ENCODE data around the gene POLDIP2.

POLDIP2 gene

DNA sequence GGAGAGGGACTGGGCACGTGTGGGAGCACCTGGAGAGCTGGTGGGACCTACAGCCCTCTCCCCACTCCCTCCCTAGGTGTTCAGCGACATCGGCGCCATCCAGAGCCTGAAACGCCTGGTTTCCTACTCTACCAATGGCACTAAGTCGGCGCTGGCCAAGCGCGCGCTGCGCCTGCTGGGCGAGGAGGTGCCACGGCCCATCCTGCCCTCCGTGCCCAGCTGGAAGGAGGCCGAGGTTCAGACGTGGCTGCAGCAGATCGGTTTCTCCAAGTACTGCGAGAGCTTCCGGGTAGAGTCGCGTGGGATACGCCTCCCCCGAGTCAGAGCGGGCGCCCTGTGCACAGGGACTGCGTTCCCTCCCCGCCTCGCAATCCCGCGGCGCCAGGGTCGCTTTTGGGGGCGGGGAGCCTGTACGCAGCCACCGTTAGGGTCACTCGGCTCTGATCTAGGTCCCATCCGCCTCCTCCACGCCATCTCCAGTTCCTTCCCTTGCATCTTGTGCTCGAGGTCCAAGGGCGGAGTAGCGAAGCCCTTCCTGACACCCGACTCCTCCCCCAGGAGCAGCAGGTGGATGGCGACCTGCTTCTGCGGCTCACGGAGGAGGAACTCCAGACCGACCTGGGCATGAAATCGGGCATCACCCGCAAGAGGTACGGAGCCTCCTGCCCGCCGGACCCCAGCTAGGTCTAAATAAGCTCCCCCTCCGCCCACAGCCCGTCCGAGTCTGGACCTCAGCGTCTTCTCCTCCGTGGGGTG, 27.1 kb upstream of the POLDIP2 start:
- H3K4me3 ChIP-seq (replicated peaks; ENCODE audit: low read depth, low read length), result no peak overlapping the region
- TF ChIP-seq, protein P1, sequence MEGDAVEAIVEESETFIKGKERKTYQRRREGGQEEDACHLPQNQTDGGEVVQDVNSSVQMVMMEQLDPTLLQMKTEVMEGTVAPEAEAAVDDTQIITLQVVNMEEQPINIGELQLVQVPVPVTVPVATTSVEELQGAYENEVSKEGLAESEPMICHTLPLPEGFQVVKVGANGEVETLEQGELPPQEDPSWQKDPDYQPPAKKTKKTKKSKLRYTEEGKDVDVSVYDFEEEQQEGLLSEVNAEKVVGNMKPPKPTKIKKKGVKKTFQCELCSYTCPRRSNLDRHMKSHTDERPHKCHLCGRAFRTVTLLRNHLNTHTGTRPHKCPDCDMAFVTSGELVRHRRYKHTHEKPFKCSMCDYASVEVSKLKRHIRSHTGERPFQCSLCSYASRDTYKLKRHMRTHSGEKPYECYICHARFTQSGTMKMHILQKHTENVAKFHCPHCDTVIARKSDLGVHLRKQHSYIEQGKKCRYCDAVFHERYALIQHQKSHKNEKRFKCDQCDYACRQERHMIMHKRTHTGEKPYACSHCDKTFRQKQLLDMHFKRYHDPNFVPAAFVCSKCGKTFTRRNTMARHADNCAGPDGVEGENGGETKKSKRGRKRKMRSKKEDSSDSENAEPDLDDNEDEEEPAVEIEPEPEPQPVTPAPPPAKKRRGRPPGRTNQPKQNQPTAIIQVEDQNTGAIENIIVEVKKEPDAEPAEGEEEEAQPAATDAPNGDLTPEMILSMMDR (IDR thresholded peaks at IDR 0.05; ENCODE audit: low read depth, low read length, missing control alignments), result no peak
- no peak for DNase-seq (ENCODE audit: extremely low read depth, low read depth)

DNA sequence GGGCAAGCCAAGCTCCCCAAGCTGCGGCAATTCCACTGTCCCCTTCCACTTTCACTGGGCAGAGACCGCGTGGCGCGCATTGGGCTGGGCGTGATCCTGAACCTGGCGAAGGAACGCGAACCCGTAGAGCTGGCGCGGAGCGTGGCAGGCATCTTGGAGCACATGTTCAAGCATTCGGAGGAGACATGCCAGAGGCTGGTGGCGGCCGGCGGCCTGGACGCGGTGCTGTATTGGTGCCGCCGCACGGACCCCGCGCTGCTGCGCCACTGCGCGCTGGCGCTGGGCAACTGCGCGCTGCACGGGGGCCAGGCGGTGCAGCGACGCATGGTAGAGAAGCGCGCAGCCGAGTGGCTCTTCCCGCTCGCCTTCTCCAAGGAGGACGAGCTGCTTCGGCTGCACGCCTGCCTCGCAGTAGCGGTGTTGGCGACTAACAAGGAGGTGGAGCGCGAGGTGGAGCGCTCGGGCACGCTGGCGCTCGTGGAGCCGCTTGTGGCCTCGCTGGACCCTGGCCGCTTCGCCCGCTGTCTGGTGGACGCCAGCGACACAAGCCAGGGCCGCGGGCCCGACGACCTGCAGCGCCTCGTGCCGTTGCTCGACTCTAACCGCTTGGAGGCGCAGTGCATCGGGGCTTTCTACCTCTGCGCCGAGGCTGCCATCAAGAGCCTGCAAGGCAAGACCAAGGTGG, 24.0 kb upstream of the POLDIP2 start:
- TF ChIP-seq, protein P1 (IDR thresholded peaks at IDR 0.05; ENCODE audit: low read depth, low read length, missing control alignments), result no peak
- DNase-seq (ENCODE audit: extremely low read depth, low read depth), result no peak
- H3K4me3 ChIP-seq (replicated peaks; ENCODE audit: low read depth, low read length), result no peak overlapping the region

DNA sequence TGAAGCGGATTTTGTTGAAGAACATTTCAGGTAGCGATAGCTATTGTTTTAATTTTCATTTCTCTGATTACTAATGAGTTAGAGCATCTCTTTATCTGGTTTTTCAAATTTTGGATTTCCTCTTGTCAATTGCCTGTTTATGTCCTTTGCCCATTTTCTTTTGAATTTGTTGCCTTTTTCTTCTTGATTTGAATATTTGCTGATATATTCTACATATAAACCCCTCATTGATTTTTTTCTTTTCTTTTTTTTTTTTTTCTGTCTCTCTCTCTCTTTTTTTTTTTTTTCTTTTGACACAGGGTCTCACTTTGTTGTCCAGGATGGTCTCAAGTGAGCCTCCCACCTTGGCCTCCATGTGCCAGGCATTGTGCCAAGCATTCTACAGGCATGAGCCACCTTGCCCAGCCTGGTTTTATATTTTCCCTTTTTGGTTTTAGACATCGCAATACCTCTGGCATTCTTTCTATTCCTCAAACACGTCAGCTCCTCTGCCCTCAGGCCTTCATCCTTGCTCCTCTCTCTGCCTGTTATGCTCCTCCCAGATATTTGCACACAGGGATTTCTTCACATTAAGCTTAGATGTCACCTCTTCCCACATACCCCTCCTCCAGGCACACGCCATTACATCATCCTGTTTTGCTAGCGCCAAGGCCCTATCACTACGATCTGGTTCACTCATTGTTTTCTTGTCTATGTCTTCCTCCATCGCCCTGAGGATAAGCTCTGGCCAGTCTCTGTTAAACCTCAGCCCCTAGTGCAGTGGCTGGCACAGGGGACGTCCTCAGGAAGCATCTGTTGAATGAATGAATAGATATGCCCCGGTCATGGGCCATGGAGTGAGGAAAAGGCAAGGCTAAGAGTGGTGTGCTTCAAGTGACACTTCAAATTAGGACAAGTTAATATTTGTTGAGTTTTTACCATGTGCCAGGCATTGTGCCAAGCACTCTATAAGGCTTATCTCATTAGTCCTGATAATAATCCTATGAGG, 22.8 kb upstream of the POLDIP2 start:
- DNase-seq (ENCODE audit: extremely low read depth, low read depth), result no peak
- TF ChIP-seq, protein P1 (IDR thresholded peaks at IDR 0.05; ENCODE audit: low read depth, low read length, missing control alignments), result no peak
- no peak overlapping the region for H3K4me3 ChIP-seq (replicated peaks; ENCODE audit: low read depth, low read length)

DNA sequence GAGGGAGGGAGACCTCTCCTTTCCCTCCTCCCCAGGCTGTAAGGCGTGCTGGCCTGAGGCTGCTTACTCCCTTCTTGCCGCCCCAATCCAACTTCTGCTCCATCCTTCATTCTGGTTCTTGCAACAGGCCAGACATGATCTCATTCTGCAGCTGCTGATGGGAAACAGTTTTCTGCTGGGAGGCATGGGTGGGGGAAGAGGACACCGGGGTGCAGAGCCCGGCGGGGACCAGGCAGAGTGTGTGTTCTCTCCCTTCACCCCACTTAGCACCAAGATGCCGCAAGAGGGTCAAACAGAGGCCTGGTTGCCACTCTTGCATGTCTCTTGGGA, 15.6 kb upstream of the POLDIP2 start:
- peak overlapping the region; percentile 70 for H3K4me3 ChIP-seq (replicated peaks; ENCODE audit: low read depth, low read length)
- DNase-seq (ENCODE audit: extremely low read depth, low read depth), result no peak
- TF ChIP-seq, protein P1 (IDR thresholded peaks at IDR 0.05; ENCODE audit: low read depth, low read length, missing control alignments), result no peak

DNA sequence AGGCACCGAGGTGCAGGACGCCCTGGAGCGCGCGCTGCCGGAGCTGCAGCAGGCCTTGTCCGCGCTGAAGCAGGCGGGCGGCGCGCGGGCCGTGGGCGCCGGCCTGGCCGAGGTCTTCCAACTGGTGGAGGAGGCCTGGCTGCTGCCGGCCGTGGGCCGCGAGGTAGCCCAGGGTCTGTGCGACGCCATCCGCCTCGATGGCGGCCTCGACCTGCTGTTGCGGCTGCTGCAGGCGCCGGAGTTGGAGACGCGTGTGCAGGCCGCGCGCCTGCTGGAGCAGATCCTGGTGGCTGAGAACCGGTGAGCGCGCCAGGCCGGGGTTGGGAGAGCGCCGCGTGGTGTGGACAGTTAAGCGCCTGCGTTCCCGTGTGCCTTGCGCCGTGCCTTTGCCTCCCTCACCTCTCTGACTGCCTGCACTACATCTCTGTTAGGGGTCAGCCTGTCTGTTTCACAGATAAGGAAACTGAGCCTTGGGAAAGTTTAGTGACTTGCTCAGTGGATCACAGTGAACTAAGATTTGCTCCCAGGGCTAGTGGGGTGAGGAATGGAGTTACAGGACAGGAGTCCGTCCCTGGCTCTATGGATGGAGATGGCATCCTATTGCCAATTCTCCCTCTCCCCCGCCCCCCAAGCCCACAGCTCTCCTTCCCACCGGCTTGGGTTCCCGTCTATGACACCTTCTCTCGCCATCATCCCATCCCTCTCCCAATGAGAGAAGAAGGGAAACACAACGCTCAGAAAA, 15.0 kb upstream of the POLDIP2 start:
- no peak for DNase-seq (ENCODE audit: extremely low read depth, low read depth)
- peak overlapping the region; percentile 70 for H3K4me3 ChIP-seq (replicated peaks; ENCODE audit: low read depth, low read length)
- TF ChIP-seq, protein P1 (IDR thresholded peaks at IDR 0.05; ENCODE audit: low read depth, low read length, missing control alignments), result no peak
